Naive thymus-derived CD8-positive, alpha-beta T cell (primary cell): Measurements from ENCODE around the gene TPM4. TPM values are rescaled to one million over a fixed set of nuclear protein-coding genes. Genes with fewer than 3 reads are reported as not detected.

ENCODE experiments used
- ATAC-seq, 2 donors: fragments of 150-1000 bp; cut with Tn5 transposase in 1 of 2; sonication (Bioruptor Pico), chemical (Tn5 transposase) in 1 of 2; 1 replicate in 1 of 2; 2 replicates in 1 of 2; pipeline ENCODE4 v1.10.0; 2021; ENCODE audit warnings: mild to moderate bottlenecking in 2 of 2, moderate library complexity in 2 of 2
- POLR2A ChIA-PET: fragments of 350-600 bp; sonication (Branson Sonifier 250); formaldehyde crosslinking; loops from one replicate; lab custom pipeline; 2021; ENCODE audit warnings: antibody characterized with exemption; lab: Charles Lee
- DNase-seq, 10 donors: peaks; one replicate each; pipeline versions ENCODE4 v3.0.0 to v3.0.0-alpha.2; 2020 to 2022
- H3K27ac Mint-ChIP-seq, 10 donors: one replicate each; pipeline ENCODE4 v1.8.0; 2020 to 2022; ENCODE audit warnings: mild to moderate bottlenecking in 10 of 10, mixed read lengths in 10 of 10, moderate library complexity in 4 of 10, inconsistent platforms in 1 of 10
- H3K27me3 Mint-ChIP-seq, 5 donors: one replicate each; pipeline ENCODE4 v1.8.0; 2021 to 2022; ENCODE audit warnings: mixed read lengths in 5 of 5
- H3K36me3 Mint-ChIP-seq, 3 donors: one replicate each; pipeline ENCODE4 v1.8.0; 2020 to 2022; ENCODE audit warnings: mixed read lengths in 3 of 3, mild to moderate bottlenecking in 2 of 3, inconsistent platforms in 1 of 3
- H3K4me1 Mint-ChIP-seq, 4 donors: one replicate each; pipeline ENCODE4 v1.8.0; 2021 to 2022; ENCODE audit warnings: mixed read lengths in 4 of 4
- H3K4me3 Mint-ChIP-seq, 10 donors: one replicate each; pipeline ENCODE4 v1.8.0; 2020 to 2022; ENCODE audit warnings: mild to moderate bottlenecking in 10 of 10, mixed read lengths in 10 of 10, moderate library complexity in 6 of 10, inconsistent platforms in 1 of 10
- H3K9me3 Mint-ChIP-seq, 9 donors: one replicate each; pipeline ENCODE4 v1.8.0; 2020 to 2022; ENCODE audit warnings: mixed read lengths in 9 of 9, mild to moderate bottlenecking in 3 of 9, inconsistent platforms in 1 of 9, moderate library complexity in 1 of 9
- polyA plus RNA-seq, 3 donors: library from polyadenylated mRNA; unstranded; fragments of 300-500 nt; fragmentation: Illumina TruSeq; gene quantifications; one replicate each; pipeline ENCODE4 v1.2.3, GENCODE V29; 2021
- total RNA-seq, 8 experiments: library from RNA in 2 of 8; stranded (reverse) in 2 of 8; gene quantifications; one replicate each; pipeline ENCODE4 v1.2.3 and lab custom pipeline; 2021 to 2026

The TPM4 gene
- total and polyA plus RNA-seq, 5 experiments from 2014 or later: 27.4 to 60.4 (median 30.8) TPM

GRCh38 chr19:16043156-16043757, 33.0 kb upstream of the TPM4 start:
- Mint-ChIP-seq H3K36me3 (no peaks in the 10 kb centered on the region), H3K27ac (peak overlapping the region in 2 of 10 donors; percentile 24 to 30), H3K9me3 (no peaks in the 10 kb centered on the region), H3K27me3 (no peaks in the 10 kb centered on the region), H3K4me3 (no peak overlapping the region), H3K4me1 (peaks cover 4 to 16% (median 10%) of the 10 kb centered on the region in 4 donors)
- DNase-seq (no peak), ATAC-seq (no peak)
- POLR2A ChIA-PET: no interaction called here

DNA sequence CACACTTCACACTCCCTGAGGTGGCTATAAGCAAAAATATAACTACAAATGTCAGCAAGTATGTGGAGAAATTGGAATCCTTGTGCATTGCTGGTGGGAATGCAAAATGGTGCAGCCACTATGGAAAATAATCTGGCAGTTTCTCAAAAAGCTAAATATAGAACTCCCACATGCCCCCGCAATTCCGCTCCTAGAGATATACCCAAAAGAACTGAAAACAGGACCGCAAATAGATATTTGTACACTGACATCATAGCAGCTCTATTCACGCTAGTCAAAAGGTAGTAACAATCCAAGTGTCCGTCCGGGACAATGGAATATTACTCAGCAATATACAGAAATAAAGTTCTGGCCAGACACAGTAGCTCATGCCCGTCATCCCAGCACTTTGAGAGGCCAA, 31.5 kb upstream of the TPM4 start:
- DNase-seq: no peak
- H3K27me3 Mint-ChIP-seq: no peaks in the 10 kb centered on the region
- no peak for ATAC-seq
- no peaks in the 10 kb centered on the region for H3K9me3 Mint-ChIP-seq
- H3K27ac Mint-ChIP-seq: no peak overlapping the region
- H3K4me1 Mint-ChIP-seq: peaks cover 4 to 16% (median 10%) of the 10 kb centered on the region in 4 donors
- no peaks in the 10 kb centered on the region for H3K36me3 Mint-ChIP-seq
- POLR2A ChIA-PET: no interaction called here
- H3K4me3 Mint-ChIP-seq: no peak overlapping the region

- Mint-ChIP-seq H3K4me1 (peaks cover 3 to 15% (median 10%) of the 10 kb centered on the region in 4 donors), H3K9me3 (no peaks in the 10 kb centered on the region), H3K36me3 (no peaks in the 10 kb centered on the region), H3K27me3 (peaks cover 0 to 2% (median 0%) of the 10 kb centered on the region in 5 donors), H3K27ac (no peak overlapping the region), H3K4me3 (no peak overlapping the region)
- POLR2A ChIA-PET: no interaction called here
- ATAC-seq: no peak
- no peak for DNase-seq
These were observed 31.1 kb upstream of the TPM4 start for GRCh38 chr19:16045171-16045570.

DNA sequence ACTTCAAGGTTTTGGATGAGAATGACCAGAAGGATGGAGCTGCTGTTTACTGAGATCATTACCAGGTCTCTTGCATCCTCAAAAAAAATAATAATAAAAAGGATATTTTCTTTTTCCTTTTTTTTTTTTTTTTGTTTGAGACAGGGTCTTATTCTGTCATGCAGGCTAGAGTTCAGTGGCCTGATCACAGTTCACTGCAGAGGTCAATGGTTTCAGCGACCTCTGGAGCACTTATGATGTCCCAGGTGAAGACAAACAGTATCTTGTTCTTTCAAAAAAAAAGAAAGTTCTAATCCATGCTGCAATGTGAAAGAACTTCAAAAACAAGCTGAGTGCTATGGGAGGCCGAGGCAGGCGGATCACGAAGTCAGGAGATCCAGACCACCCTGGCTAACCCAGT, 30.4 kb upstream of the TPM4 start:
- Mint-ChIP-seq H3K9me3 (no peaks in the 10 kb centered on the region), H3K36me3 (no peaks in the 10 kb centered on the region), H3K4me1 (peaks cover 1 to 12% (median 8%) of the 10 kb centered on the region in 4 donors), H3K27ac (no peak overlapping the region), H3K27me3 (peaks cover 0 to 2% (median 0%) of the 10 kb centered on the region in 5 donors), H3K4me3 (no peak overlapping the region)
- no peak for ATAC-seq
- no peak for DNase-seq
- POLR2A ChIA-PET: interaction anchor here (1.1 kb wide), 1 partner anchor 69 kb away, joined by 5 read pairs; no protein-coding TSS in a partner anchor

DNA sequence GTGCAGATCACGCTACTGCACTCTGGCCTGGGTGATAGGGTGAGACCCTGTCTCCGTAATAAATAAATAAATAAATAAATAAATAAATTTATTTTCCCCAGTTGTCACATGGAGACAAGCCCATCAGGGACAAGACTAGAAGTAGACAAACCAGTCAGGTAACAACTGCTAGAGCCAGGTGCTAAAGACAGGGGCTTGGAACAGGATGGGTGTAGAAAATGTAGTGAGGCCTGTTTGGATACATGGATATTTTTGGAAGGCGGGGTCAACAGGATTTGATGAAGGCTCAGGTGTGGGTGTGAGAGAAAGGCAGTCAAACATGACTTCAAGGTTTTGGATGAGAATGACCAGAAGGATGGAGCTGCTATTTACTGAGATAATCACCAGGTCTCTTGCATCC, 27.7 kb upstream of the TPM4 start:
- Mint-ChIP-seq H3K9me3 (no peaks in the 10 kb centered on the region), H3K36me3 (no peaks in the 10 kb centered on the region), H3K27me3 (peaks cover 0 to 2% (median 0%) of the 10 kb centered on the region in 5 donors), H3K4me1 (peaks cover 7 to 22% (median 14%) of the 10 kb centered on the region in 4 donors), H3K4me3 (no peak overlapping the region), H3K27ac (no peak overlapping the region)
- POLR2A ChIA-PET: interaction anchor here (0.6 kb wide), 1 partner anchor 47 kb away, joined by 3 read pairs; no protein-coding TSS in a partner anchor
- no peak for ATAC-seq
- DNase-seq: no peak

- H3K36me3 Mint-ChIP-seq: no peaks in the 10 kb centered on the region
- H3K27me3 Mint-ChIP-seq: peaks cover 0 to 2% (median 0%) of the 10 kb centered on the region in 5 donors
- DNase-seq: peak in 8 of 10 donors; percentile 40 to 76 (median 64)
- H3K9me3 Mint-ChIP-seq: peaks cover 0 to 8% (median 0%) of the 10 kb centered on the region in 9 donors
- peaks cover 7 to 22% (median 14%) of the 10 kb centered on the region in 4 donors for H3K4me1 Mint-ChIP-seq
- POLR2A ChIA-PET: interaction anchor here (0.5 to 1.4 kb wide), 7 partner anchors 9 to 134 kb away, joined by 3 to 4 read pairs (median 3); partner anchors contain the start of genes FAM32A and TPM4
- H3K27ac Mint-ChIP-seq: peak overlapping the region in 9 of 10 donors; percentile 13 to 85 (median 60)
- ATAC-seq: peak; percentile 100
- peak overlapping the region in 1 of 10 donors; percentile 48 for H3K4me3 Mint-ChIP-seq
These were observed 24.9 kb upstream of the TPM4 start for GRCh38 chr19:16051254-16052025.

GRCh38 chr19:16052353-16052752, 23.9 kb upstream of the TPM4 start:
- Mint-ChIP-seq H3K4me1 (peaks cover 7 to 22% (median 14%) of the 10 kb centered on the region in 4 donors), H3K9me3 (peaks cover 0 to 14% (median 2%) of the 10 kb centered on the region in 9 donors), H3K4me3 (no peak overlapping the region), H3K27ac (peak overlapping the region in 4 of 10 donors; percentile 35 to 75 (median 42)), H3K36me3 (peaks cover 0 to 4% (median 0%) of the 10 kb centered on the region in 3 donors), H3K27me3 (peaks cover 0 to 2% (median 0%) of the 10 kb centered on the region in 5 donors)
- POLR2A ChIA-PET: interaction anchor here (1.3 kb wide), 1 partner anchor 18 kb away, joined by 4 read pairs; no protein-coding TSS in a partner anchor
- DNase-seq (no peak), ATAC-seq (no peak)

DNA sequence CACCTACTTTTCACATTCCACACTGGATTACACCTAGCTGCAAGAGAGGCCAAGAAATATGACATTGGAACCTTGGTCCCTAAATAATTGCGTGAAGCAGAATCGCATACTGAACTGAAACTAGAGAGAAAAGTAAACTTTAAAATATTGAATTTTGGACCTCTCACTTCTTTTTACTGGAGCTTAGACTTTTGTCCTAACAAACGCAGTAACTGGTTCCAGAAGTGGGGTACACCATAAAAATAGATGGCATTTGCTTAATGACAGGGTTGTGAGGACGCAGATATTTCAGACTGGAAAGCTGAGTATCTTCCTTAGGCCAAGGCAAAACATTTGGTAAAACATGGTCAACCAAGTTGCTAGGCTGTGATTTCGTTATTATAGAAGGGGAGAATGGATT, 19.2 kb upstream of the TPM4 start:
- ATAC-seq (no peak), DNase-seq (no peak)
- POLR2A ChIA-PET: interaction anchor here (0.5 to 1.0 kb wide), 2 partner anchors 18 to 69 kb away, joined by 3 to 4 read pairs; no protein-coding TSS in a partner anchor
- Mint-ChIP-seq H3K27me3 (no peaks in the 10 kb centered on the region), H3K9me3 (peaks cover 0 to 15% (median 2%) of the 10 kb centered on the region in 9 donors), H3K27ac (no peak overlapping the region), H3K36me3 (peaks cover 0 to 4% (median 0%) of the 10 kb centered on the region in 3 donors), H3K4me3 (no peak overlapping the region), H3K4me1 (peaks cover 8 to 15% (median 10%) of the 10 kb centered on the region in 4 donors)

DNA sequence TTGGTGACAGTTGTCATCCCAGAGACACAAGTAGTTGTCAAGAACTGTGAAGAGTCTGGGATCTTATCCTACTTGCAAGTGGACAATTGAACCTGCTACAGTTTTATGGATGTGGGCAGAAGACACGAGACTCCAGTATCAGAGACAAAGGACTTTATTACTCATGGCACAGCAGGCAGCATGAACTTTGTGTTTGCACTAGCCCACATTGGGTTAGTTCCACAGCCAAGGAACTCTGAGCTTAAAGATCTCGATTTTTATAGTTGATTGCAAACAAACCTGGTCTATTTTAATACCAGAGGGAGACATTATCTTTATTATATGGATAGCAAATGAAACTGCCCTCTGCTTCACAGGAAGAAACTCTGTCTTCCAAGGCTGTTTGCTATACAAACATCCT, 16.0 kb upstream of the TPM4 start:
- Mint-ChIP-seq H3K4me1 (peaks cover 12 to 20% (median 18%) of the 10 kb centered on the region in 4 donors), H3K36me3 (peaks cover 0 to 4% (median 0%) of the 10 kb centered on the region in 3 donors), H3K9me3 (peaks cover 0 to 15% (median 2%) of the 10 kb centered on the region in 9 donors), H3K4me3 (no peak overlapping the region), H3K27ac (no peak overlapping the region), H3K27me3 (no peaks in the 10 kb centered on the region)
- no peak for DNase-seq
- ATAC-seq: no peak
- POLR2A ChIA-PET: interaction anchor here (0.7 to 1.2 kb wide), 2 partner anchors 57 to 196 kb away, joined by 3 read pairs; no protein-coding TSS in a partner anchor

GRCh38 chr19:16061943-16062342, 14.4 kb upstream of the TPM4 start:
- POLR2A ChIA-PET: interaction anchor here (1.0 to 3.2 kb wide), 5 partner anchors 8 to 50 kb away, joined by 4 to 12 read pairs (median 7); partner anchors contain the start of gene RAB8A
- no peaks in the 10 kb centered on the region for H3K27me3 Mint-ChIP-seq
- DNase-seq: peak in 7 of 10 donors; percentile 32 to 79 (median 70)
- peak overlapping the region in 5 of 10 donors; percentile 22 to 84 (median 70) for H3K27ac Mint-ChIP-seq
- peak overlapping the region in 8 of 10 donors; percentile 1 to 50 (median 28) for H3K4me3 Mint-ChIP-seq
- peaks cover 0 to 4% (median 0%) of the 10 kb centered on the region in 3 donors for H3K36me3 Mint-ChIP-seq
- peak; percentile 95 to 99 for ATAC-seq
- H3K4me1 Mint-ChIP-seq: peaks cover 17 to 29% (median 22%) of the 10 kb centered on the region in 4 donors
- peaks cover 0 to 5% (median 0%) of the 10 kb centered on the region in 9 donors for H3K9me3 Mint-ChIP-seq

DNA sequence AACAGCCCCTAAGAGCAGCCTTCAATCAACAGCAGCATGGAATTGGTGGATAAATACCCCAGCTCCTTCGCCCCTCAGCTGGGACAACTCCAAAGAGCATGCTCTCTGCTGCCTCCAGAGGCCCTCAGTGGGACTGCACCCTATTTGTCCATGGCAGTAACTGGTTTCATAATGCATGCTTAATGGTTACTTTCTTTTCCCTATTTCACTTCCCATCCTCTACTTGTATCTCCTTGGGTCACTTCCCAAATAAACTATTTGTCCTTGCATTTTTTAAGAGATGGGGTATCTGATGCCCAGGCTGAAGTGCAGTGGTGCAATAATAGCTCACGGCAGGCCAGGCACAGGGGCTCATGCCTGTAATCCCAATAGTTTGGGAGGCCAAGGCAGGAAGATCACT, 13.5 kb upstream of the TPM4 start:
- POLR2A ChIA-PET: interaction anchor here (0.5 to 3.2 kb wide), 8 partner anchors 8 to 49 kb away, joined by 3 to 12 read pairs (median 6); partner anchors contain the start of gene RAB8A
- DNase-seq (peak; percentile 37 to 77 (median 60)), ATAC-seq (peak in 1 of 2 donors; percentile 35)
- no peaks in the 10 kb centered on the region for H3K9me3 Mint-ChIP-seq
- H3K4me1 Mint-ChIP-seq: peaks cover 17 to 29% (median 22%) of the 10 kb centered on the region in 4 donors
- H3K27ac Mint-ChIP-seq: peak overlapping the region in 5 of 10 donors; percentile 28 to 76 (median 49)
- no peaks in the 10 kb centered on the region for H3K27me3 Mint-ChIP-seq
- H3K36me3 Mint-ChIP-seq: no peaks in the 10 kb centered on the region
- peak overlapping the region in 2 of 10 donors; percentile 25 to 39 for H3K4me3 Mint-ChIP-seq
